Mesenchymal stem cell (in vitro differentiated cells and primary cell): ENCODE data around the gene HES1.

Experiments
- DNase-seq: peaks from one replicate; pipeline ENCODE4 v3.0.0-alpha.2; 2013
- H2AFZ ChIP-seq: one replicate; pipeline ENCODE4 v1.6.1; 2013; ENCODE audit warnings: low read depth, mild to moderate bottlenecking, control low read depth, inconsistent platforms, low read length, moderate library complexity
- H2AK5ac ChIP-seq: 2 replicates; pipeline ENCODE4 v1.6.1; 2013; ENCODE audit warnings: low read length, moderate library complexity, mild to moderate bottlenecking, inconsistent platforms; ENCODE audit not compliant: severe bottlenecking
- H2BK120ac ChIP-seq: one replicate; pipeline ENCODE4 v1.6.1; 2013; ENCODE audit warnings: low read depth, mild to moderate bottlenecking, inconsistent platforms, low read length, moderate library complexity
- H2BK12ac ChIP-seq, 2 experiments: one replicate each; pipeline ENCODE4 v1.6.1; 2013; ENCODE audit warnings: inconsistent platforms in 2 of 2, low read length in 2 of 2, mild to moderate bottlenecking in 2 of 2, moderate library complexity in 2 of 2, control low read depth in 1 of 2
- H2BK15ac ChIP-seq: one replicate; pipeline ENCODE4 v1.6.1; 2013; ENCODE audit warnings: mild to moderate bottlenecking, low read depth, inconsistent platforms; ENCODE audit not compliant: poor library complexity, severe bottlenecking
- H2BK5ac ChIP-seq: 2 replicates; pipeline ENCODE4 v1.6.1; 2013; ENCODE audit warnings: low read depth, mild to moderate bottlenecking, low read length, control low read depth, inconsistent platforms; ENCODE audit not compliant: poor library complexity, severe bottlenecking
- H3K14ac ChIP-seq, 2 experiments: one replicate each; pipeline ENCODE4 v1.6.1; 2013; ENCODE audit warnings: inconsistent platforms in 2 of 2, low read length in 2 of 2, control low read depth in 1 of 2, mild to moderate bottlenecking in 1 of 2, moderate library complexity in 1 of 2
- H3K18ac ChIP-seq, 2 experiments: one replicate each; pipeline ENCODE4 v1.6.1; 2013; ENCODE audit warnings: inconsistent platforms in 2 of 2, low read length in 2 of 2, control low read depth in 1 of 2, low read depth in 1 of 2, mild to moderate bottlenecking in 1 of 2
- H3K23ac ChIP-seq, 2 experiments: one replicate each; pipeline ENCODE4 v1.6.1; 2013; ENCODE audit warnings: inconsistent platforms in 2 of 2, low read length in 2 of 2, mild to moderate bottlenecking in 2 of 2, moderate library complexity in 2 of 2, control low read depth in 1 of 2
- H3K27ac ChIP-seq: 2 replicates; pipeline ENCODE4 v1.5.1; 2013; ENCODE audit warnings: mild to moderate bottlenecking, moderate library complexity, low read length, control low read depth, inconsistent platforms; ENCODE audit not compliant: poor library complexity, severe bottlenecking
- H3K27me3 ChIP-seq, 2 experiments: 2 replicates each; pipeline versions ENCODE4 v1.6.1 to v1.7.0; 2013; ENCODE audit warnings: low read length in 2 of 2, mild to moderate bottlenecking in 2 of 2, moderate library complexity in 2 of 2, control low read depth in 1 of 2, inconsistent platforms in 1 of 2; ENCODE audit not compliant: control insufficient read depth in 1 of 2, insufficient read depth in 1 of 2
- H3K36me3 ChIP-seq, 2 experiments: 2 replicates each; pipeline versions ENCODE4 v1.6.1 to v1.7.0; 2013; ENCODE audit warnings: low read length in 2 of 2, control low read depth in 1 of 2, inconsistent platforms in 1 of 2, low read depth in 1 of 2, mild to moderate bottlenecking in 1 of 2; ENCODE audit not compliant: insufficient read depth in 2 of 2, control insufficient read depth in 1 of 2
- H3K4ac ChIP-seq, 2 experiments: one replicate each; pipeline ENCODE4 v1.6.1; 2013; ENCODE audit warnings: inconsistent platforms in 2 of 2, low read length in 2 of 2, mild to moderate bottlenecking in 2 of 2, moderate library complexity in 2 of 2, control low read depth in 1 of 2, low read depth in 1 of 2
- H3K4me1 ChIP-seq: 2 replicates; pipeline ENCODE4 v1.6.1; 2013; ENCODE audit warnings: low read depth, low read length, control low read depth; ENCODE audit not compliant: control insufficient read depth, insufficient read depth
- H3K4me2 ChIP-seq: 2 replicates; pipeline ENCODE4 v1.6.1; 2013; ENCODE audit warnings: low read length, mild to moderate bottlenecking, inconsistent platforms; ENCODE audit not compliant: poor library complexity, severe bottlenecking
- H3K4me3 ChIP-seq, 2 experiments: 2 replicates each; pipeline versions ENCODE4 v1.5.1 to v1.7.0; 2013; ENCODE audit warnings: low read length in 2 of 2, mild to moderate bottlenecking in 2 of 2, control low read depth in 1 of 2, low read depth in 1 of 2; ENCODE audit not compliant: insufficient read depth in 1 of 2
- H3K79me1 ChIP-seq: replicated peaks from 2 replicates; pipeline ENCODE4 v1.6.1; 2013; ENCODE audit warnings: mild to moderate bottlenecking, control low read depth, low read length, inconsistent platforms; ENCODE audit not compliant: poor library complexity, severe bottlenecking
- H3K9ac ChIP-seq: 2 replicates; pipeline ENCODE4 v1.7.0; 2013; ENCODE audit warnings: mild to moderate bottlenecking, low read length, moderate library complexity
- H3K9me3 ChIP-seq: 2 replicates; pipeline ENCODE4 v1.7.0; 2013; ENCODE audit warnings: mild to moderate bottlenecking, low read length; ENCODE audit not compliant: control insufficient read depth
- H4K8ac ChIP-seq: one replicate; pipeline ENCODE4 v1.6.1; 2013; ENCODE audit warnings: inconsistent platforms, mild to moderate bottlenecking, low read length, moderate library complexity
- H4K91ac ChIP-seq: one replicate; pipeline ENCODE4 v1.6.1; 2013; ENCODE audit warnings: mild to moderate bottlenecking, low read length, inconsistent platforms
- WGBS: methylation state at CpG from one replicate; pipeline ENCODE4 v1.1.7; 2013; ENCODE audit warnings: mixed read lengths; 5-methylcytosine and 5-hydroxymethylcytosine counted together

Gene HES1

DNA sequence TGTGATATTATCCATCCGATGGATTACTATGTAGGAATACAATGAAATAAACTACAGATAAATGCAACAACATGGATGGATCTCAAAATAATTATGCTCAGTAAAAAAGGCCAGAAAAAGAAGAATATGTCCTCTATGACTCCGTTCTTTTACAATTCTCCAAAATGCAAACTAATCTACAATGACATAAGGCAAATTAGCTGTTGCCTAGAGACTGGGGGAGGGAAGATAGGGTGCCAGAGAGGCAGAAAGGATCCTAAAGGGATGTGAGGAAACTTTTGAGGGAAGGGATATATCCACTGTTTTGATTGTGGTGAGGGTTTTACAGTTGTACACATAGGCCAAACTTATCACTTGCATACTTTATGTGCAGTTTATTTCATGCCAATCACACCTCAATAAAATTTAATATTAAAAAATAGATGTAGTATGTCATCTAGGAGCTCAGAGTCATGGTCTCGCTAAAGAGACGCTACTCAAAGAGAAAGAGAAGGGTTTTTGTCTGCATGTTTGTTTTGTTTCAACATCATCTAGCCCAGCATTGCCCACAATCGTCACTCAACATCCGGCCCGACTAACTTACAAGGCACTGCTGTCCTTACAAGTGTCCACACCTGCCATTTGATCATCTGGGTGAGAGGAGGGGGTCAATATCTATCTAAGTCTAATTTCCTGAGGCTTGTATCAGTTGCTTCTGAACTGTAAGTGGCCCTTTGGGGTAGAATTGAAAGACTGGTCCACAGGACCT, 29.5 kb downstream of the HES1 start:
- Histone ChIP-seq H2BK12ac (peak overlapping the region in 1 of 2 experiments; percentile 38), H2AFZ (no peak overlapping the region), H3K27me3 (peaks cover 67 to 91% of the 10 kb centered on the region in 2 experiments), H4K8ac (no peak overlapping the region), H3K36me3 (no peaks in the 10 kb centered on the region), H2BK15ac (no peak overlapping the region), H3K4me3 (no peak overlapping the region), H3K9ac (no peak overlapping the region), H3K27ac (no peak overlapping the region), H3K4me2 (no peak overlapping the region), H3K79me1 (no peaks in the 10 kb centered on the region), H2BK120ac (no peak overlapping the region), H3K4me1 (peaks cover 2% of the 10 kb centered on the region), H4K91ac (peak overlapping the region; percentile 43), H3K14ac (no peak overlapping the region), H3K4ac (peak overlapping the region in 1 of 2 experiments; percentile 2), H3K9me3 (no peaks in the 10 kb centered on the region), H3K18ac (peak overlapping the region in 1 of 2 experiments; percentile 28), H2AK5ac (no peak overlapping the region), H3K23ac (no peak overlapping the region), H2BK5ac (no peak overlapping the region)
- 97% methylated on average over 4 of the region's 7 CpGs for WGBS
- no peak for DNase-seq

DNA sequence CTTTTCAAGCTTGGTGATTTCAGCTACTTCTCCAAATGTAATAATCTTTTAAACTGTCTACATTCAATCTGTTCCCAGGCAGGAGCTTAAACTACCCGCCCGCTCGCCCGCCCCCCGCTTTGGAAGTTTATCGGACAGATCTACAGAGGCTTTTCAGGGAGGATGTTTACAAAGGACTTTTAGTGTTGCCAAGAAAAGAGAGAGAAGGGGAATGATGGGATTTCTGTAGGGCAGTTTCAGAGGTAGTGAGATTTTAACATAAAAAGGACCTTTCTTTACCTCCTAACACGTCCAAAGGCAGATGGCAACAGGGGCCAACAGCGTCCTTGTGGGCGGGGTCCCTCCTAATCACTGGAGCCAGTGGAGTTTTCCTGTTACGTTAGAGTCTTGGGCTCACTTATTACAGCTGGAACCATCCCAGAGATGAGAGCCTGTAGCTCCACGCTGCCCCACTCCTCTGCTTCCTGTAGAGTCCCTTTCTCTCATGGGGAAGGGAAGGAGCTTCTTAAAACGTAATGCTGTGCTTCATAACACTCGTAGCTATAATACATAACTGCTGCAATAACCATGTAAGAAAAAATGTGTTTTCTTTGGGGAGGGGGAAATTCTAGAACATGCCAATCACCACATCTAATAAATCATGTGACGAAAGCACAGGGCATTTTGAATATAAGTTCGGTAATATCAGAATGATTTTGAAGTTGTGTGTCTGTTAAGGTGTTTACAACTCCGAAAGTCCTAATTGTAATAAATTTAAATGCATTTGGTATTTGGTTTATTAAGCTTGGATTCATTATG, 30.9 kb downstream of the HES1 start:
- peak; percentile 73 for DNase-seq
- Histone ChIP-seq H2AFZ (no peak overlapping the region), H3K4me2 (no peak overlapping the region), H3K27ac (no peak overlapping the region), H3K4me1 (no peaks in the 10 kb centered on the region), H2BK120ac (no peak overlapping the region), H2BK12ac (peak overlapping the region in 1 of 2 experiments; percentile 37), H2AK5ac (no peak overlapping the region), H3K36me3 (no peaks in the 10 kb centered on the region), H3K18ac (peak overlapping the region in 1 of 2 experiments; percentile 46), H3K4ac (peak overlapping the region in 1 of 2 experiments; percentile 85), H3K9ac (peak overlapping the region; percentile 37), H3K14ac (no peak overlapping the region), H3K79me1 (no peaks in the 10 kb centered on the region), H2BK15ac (no peak overlapping the region), H2BK5ac (no peak overlapping the region), H4K91ac (peak overlapping the region; percentile 60), H3K23ac (no peak overlapping the region), H3K4me3 (peak overlapping the region in 1 of 2 experiments; percentile 12), H3K9me3 (no peaks in the 10 kb centered on the region), H3K27me3 (peaks cover 55 to 84% of the 10 kb centered on the region in 2 experiments), H4K8ac (no peak overlapping the region)
- 5% methylated on average over 10 of the region's 16 CpGs for WGBS

- no peaks in the 10 kb centered on the region for H3K9me3 ChIP-seq
- WGBS: 69% methylated on average over 4 of the region's 5 CpGs
These were observed 31.7 kb downstream of the HES1 start for GRCh38 chr3:194167480-194168282.

More at GRCh38 chr3:194167480-194168282, 31.7 kb downstream of the HES1 start:
- no peak overlapping the region for H2AK5ac ChIP-seq
- H2BK15ac ChIP-seq: no peak overlapping the region
- H2AFZ ChIP-seq: no peak overlapping the region
- no peak overlapping the region for H4K8ac ChIP-seq
- H2BK12ac ChIP-seq: no peak overlapping the region
- no peak overlapping the region for H2BK120ac ChIP-seq
- peaks cover 50 to 77% of the 10 kb centered on the region in 2 experiments for H3K27me3 ChIP-seq
- H3K18ac ChIP-seq: no peak overlapping the region
- H3K27ac ChIP-seq: no peak overlapping the region
- no peak overlapping the region for H3K4me2 ChIP-seq
- H3K4me1 ChIP-seq: no peaks in the 10 kb centered on the region
- H3K23ac ChIP-seq: no peak overlapping the region
- no peak overlapping the region for H4K91ac ChIP-seq
- H3K4ac ChIP-seq: no peak overlapping the region
- no peaks in the 10 kb centered on the region for H3K36me3 ChIP-seq
- no peak for DNase-seq
- H3K14ac ChIP-seq: no peak overlapping the region
- H2BK5ac ChIP-seq: no peak overlapping the region
- peak overlapping the region; percentile 37 for H3K9ac ChIP-seq
- no peak overlapping the region for H3K4me3 ChIP-seq
- no peaks in the 10 kb centered on the region for H3K79me1 ChIP-seq
